Measurements from ENCODE around the gene TUBA8. TPM values are rescaled to one million over a fixed set of nuclear protein-coding genes. Genes with fewer than 3 reads are reported as not detected.
A peak's percentile ranks its signal among the peaks of the same experiment; 100 is the strongest.

The TUBA8 gene
- total RNA-seq, 1 experiment from 2014 or later, result 0.72 TPM

DNA sequence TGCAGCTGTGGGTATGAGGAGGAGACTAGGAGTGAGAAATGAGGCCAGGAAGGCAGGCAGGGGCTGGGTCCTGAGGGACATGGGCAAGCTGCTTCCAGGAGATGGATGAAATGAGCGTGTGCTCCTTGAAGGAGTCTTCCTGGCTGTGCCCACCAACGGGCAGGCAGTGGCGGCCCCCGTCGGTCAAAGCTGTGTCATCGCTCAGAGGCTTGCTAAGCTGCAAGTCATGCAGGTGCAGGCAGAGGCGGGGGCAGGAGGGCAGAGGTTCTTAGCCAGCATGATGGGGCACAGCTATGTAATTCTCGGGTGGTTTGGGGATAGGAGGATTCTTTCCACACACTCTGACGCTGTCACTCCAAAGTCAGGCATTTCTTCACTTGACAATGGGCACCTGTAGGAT is 45.4 kb upstream of the TUBA8 start:
- ChIA-PET POLR2A (no interaction called here), CTCF (interaction anchor here (0.7 to 1.9 kb wide), 12 partner anchors 11 to 322 kb away, joined by 3 to 15 read pairs (median 3); partner anchors contain the start of gene PEX26)
- peaks cover 3% of the 10 kb centered on the region for H3K27me3 Mint-ChIP-seq (ENCODE audit: low read depth)
- H3K27ac Mint-ChIP-seq, result no peak overlapping the region
- DNase-seq (ENCODE audit: low spot score) (peak; percentile 55), ATAC-seq (peak; percentile 71)
- TF ChIP-seq, protein P1, sequence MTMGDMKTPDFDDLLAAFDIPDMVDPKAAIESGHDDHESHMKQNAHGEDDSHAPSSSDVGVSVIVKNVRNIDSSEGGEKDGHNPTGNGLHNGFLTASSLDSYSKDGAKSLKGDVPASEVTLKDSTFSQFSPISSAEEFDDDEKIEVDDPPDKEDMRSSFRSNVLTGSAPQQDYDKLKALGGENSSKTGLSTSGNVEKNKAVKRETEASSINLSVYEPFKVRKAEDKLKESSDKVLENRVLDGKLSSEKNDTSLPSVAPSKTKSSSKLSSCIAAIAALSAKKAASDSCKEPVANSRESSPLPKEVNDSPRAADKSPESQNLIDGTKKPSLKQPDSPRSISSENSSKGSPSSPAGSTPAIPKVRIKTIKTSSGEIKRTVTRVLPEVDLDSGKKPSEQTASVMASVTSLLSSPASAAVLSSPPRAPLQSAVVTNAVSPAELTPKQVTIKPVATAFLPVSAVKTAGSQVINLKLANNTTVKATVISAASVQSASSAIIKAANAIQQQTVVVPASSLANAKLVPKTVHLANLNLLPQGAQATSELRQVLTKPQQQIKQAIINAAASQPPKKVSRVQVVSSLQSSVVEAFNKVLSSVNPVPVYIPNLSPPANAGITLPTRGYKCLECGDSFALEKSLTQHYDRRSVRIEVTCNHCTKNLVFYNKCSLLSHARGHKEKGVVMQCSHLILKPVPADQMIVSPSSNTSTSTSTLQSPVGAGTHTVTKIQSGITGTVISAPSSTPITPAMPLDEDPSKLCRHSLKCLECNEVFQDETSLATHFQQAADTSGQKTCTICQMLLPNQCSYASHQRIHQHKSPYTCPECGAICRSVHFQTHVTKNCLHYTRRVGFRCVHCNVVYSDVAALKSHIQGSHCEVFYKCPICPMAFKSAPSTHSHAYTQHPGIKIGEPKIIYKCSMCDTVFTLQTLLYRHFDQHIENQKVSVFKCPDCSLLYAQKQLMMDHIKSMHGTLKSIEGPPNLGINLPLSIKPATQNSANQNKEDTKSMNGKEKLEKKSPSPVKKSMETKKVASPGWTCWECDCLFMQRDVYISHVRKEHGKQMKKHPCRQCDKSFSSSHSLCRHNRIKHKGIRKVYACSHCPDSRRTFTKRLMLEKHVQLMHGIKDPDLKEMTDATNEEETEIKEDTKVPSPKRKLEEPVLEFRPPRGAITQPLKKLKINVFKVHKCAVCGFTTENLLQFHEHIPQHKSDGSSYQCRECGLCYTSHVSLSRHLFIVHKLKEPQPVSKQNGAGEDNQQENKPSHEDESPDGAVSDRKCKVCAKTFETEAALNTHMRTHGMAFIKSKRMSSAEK (CRISPR knock-in tag; IDR thresholded peaks at IDR 0.05; ENCODE audit: borderline replicate concordance), result no peak
- no peak for TF ChIP-seq ZNF396 (CRISPR knock-in tag; IDR thresholded peaks at IDR 0.05; ENCODE audit: borderline replicate concordance)
- TF ChIP-seq, protein P2, sequence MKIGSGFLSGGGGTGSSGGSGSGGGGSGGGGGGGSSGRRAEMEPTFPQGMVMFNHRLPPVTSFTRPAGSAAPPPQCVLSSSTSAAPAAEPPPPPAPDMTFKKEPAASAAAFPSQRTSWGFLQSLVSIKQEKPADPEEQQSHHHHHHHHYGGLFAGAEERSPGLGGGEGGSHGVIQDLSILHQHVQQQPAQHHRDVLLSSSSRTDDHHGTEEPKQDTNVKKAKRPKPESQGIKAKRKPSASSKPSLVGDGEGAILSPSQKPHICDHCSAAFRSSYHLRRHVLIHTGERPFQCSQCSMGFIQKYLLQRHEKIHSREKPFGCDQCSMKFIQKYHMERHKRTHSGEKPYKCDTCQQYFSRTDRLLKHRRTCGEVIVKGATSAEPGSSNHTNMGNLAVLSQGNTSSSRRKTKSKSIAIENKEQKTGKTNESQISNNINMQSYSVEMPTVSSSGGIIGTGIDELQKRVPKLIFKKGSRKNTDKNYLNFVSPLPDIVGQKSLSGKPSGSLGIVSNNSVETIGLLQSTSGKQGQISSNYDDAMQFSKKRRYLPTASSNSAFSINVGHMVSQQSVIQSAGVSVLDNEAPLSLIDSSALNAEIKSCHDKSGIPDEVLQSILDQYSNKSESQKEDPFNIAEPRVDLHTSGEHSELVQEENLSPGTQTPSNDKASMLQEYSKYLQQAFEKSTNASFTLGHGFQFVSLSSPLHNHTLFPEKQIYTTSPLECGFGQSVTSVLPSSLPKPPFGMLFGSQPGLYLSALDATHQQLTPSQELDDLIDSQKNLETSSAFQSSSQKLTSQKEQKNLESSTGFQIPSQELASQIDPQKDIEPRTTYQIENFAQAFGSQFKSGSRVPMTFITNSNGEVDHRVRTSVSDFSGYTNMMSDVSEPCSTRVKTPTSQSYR (CRISPR knock-in tag; IDR thresholded peaks at IDR 0.05), result no peak
- TF ChIP-seq, protein P3, sequence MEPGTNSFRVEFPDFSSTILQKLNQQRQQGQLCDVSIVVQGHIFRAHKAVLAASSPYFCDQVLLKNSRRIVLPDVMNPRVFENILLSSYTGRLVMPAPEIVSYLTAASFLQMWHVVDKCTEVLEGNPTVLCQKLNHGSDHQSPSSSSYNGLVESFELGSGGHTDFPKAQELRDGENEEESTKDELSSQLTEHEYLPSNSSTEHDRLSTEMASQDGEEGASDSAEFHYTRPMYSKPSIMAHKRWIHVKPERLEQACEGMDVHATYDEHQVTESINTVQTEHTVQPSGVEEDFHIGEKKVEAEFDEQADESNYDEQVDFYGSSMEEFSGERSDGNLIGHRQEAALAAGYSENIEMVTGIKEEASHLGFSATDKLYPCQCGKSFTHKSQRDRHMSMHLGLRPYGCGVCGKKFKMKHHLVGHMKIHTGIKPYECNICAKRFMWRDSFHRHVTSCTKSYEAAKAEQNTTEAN (CRISPR knock-in tag; IDR thresholded peaks at IDR 0.05), result no peak
- no peak for TF ChIP-seq ZNF423 (CRISPR knock-in tag; IDR thresholded peaks at IDR 0.05)
- no peaks in the 10 kb centered on the region for H3K36me3 Mint-ChIP-seq
- H3K9me3 Mint-ChIP-seq, result no peaks in the 10 kb centered on the region
- no peaks in the 10 kb centered on the region for H3K4me1 Mint-ChIP-seq
- H3K4me3 Mint-ChIP-seq, result no peak overlapping the region

DNA sequence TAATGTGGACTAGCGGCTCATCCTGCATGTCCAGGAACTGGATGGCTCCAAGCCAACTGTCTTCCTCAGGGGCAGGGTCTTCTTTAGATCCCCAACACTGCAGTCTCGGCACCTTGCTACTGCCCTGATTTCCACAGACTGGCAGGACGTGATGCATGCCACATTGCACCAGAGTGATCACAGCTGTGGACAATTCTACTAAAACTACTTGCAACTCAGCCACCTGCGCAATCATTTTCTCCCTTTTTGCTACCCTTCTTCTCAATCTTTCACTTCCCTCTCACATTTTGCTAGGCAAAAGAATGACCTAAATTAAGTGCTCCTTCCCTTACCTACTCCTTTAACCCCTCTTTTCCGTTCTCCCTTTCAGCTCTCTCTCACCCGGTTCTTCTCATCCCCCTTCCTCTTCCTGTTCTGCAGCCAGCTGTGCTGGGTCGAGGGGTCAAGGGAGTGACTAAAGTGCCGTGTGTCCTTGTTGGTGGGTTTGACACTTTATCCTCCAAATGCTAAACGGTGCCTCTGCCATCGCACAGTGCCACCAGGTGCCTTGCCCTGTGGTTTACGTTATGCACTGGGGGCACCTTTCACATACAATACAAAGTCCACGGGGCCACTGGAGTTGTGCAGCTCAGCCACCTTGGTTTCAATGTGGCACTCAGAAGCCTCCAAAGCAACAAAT is 44.3 kb upstream of the TUBA8 start:
- no peaks in the 10 kb centered on the region for H3K36me3 Mint-ChIP-seq
- no peaks in the 10 kb centered on the region for H3K4me1 Mint-ChIP-seq
- no peak overlapping the region for H3K4me3 Mint-ChIP-seq
- no peak overlapping the region; the same call in 1 of the 2 replicates for H3K27ac Mint-ChIP-seq
- POLR2A ChIA-PET, result no interaction called here
- no peak for DNase-seq (ENCODE audit: low spot score)
- TF ChIP-seq, protein P4, sequence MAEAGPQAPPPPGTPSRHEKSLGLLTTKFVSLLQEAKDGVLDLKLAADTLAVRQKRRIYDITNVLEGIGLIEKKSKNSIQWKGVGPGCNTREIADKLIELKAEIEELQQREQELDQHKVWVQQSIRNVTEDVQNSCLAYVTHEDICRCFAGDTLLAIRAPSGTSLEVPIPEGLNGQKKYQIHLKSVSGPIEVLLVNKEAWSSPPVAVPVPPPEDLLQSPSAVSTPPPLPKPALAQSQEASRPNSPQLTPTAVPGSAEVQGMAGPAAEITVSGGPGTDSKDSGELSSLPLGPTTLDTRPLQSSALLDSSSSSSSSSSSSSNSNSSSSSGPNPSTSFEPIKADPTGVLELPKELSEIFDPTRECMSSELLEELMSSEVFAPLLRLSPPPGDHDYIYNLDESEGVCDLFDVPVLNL (CRISPR knock-in tag; IDR thresholded peaks at IDR 0.05; ENCODE audit: borderline replicate concordance, low read depth), result no peak
- H3K27me3 Mint-ChIP-seq (ENCODE audit: low read depth), result peaks cover 3% of the 10 kb centered on the region
- no peaks in the 10 kb centered on the region for H3K9me3 Mint-ChIP-seq
- CTCF ChIA-PET, result interaction anchor here (0.6 to 1.9 kb wide), 3 partner anchors 10 to 95 kb away, joined by 3 to 15 read pairs (median 4); partner anchors contain the start of gene USP18
- no peak for ATAC-seq

DNA sequence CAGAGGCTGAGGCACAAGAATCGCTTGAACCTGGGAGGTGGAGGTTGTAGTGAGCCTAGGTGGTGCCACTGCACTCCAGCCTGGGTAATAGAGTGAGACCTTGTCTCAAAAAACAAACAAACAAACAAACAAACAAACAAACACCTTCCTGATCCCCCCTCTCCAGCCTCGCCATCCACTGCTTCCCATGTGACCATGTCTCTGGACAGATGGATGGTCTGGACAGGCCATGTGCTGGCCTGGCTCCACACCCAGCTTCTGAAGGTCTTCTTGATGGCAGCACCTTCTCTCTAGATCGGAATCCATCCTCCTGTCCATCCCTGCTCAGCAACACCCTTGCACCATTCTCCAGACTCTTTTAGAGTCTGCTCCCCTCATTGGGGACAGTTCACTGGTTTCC is 43.5 kb upstream of the TUBA8 start:
- Mint-ChIP-seq H3K36me3 (no peaks in the 10 kb centered on the region), H3K4me1 (no peaks in the 10 kb centered on the region), H3K4me3 (no peak overlapping the region), H3K27me3 (ENCODE audit: low read depth) (peaks cover 3% of the 10 kb centered on the region), H3K9me3 (no peaks in the 10 kb centered on the region), H3K27ac (no peak overlapping the region)
- no peak for ATAC-seq
- ChIA-PET CTCF (no interaction called here), POLR2A (no interaction called here)
- DNase-seq (ENCODE audit: low spot score), result no peak
- TF ChIP-seq RORB (CRISPR knock-in tag; IDR thresholded peaks at IDR 0.05) (no peak), ZBTB21 (CRISPR knock-in tag; IDR thresholded peaks at IDR 0.05; ENCODE audit: borderline replicate concordance) (no peak), ATF1 (CRISPR knock-in tag; IDR thresholded peaks at IDR 0.05) (no peak), CREB1 (CRISPR knock-in tag; IDR thresholded peaks at IDR 0.05) (no peak)
- TF ChIP-seq, protein P5, sequence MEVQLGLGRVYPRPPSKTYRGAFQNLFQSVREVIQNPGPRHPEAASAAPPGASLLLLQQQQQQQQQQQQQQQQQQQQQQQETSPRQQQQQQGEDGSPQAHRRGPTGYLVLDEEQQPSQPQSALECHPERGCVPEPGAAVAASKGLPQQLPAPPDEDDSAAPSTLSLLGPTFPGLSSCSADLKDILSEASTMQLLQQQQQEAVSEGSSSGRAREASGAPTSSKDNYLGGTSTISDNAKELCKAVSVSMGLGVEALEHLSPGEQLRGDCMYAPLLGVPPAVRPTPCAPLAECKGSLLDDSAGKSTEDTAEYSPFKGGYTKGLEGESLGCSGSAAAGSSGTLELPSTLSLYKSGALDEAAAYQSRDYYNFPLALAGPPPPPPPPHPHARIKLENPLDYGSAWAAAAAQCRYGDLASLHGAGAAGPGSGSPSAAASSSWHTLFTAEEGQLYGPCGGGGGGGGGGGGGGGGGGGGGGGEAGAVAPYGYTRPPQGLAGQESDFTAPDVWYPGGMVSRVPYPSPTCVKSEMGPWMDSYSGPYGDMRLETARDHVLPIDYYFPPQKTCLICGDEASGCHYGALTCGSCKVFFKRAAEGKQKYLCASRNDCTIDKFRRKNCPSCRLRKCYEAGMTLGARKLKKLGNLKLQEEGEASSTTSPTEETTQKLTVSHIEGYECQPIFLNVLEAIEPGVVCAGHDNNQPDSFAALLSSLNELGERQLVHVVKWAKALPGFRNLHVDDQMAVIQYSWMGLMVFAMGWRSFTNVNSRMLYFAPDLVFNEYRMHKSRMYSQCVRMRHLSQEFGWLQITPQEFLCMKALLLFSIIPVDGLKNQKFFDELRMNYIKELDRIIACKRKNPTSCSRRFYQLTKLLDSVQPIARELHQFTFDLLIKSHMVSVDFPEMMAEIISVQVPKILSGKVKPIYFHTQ (CRISPR knock-in tag; IDR thresholded peaks at IDR 0.05), result no peak
- TF ChIP-seq, protein P6, sequence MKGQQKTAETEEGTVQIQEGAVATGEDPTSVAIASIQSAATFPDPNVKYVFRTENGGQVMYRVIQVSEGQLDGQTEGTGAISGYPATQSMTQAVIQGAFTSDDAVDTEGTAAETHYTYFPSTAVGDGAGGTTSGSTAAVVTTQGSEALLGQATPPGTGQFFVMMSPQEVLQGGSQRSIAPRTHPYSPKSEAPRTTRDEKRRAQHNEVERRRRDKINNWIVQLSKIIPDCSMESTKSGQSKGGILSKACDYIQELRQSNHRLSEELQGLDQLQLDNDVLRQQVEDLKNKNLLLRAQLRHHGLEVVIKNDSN (CRISPR knock-in tag; IDR thresholded peaks at IDR 0.05), result no peak
- TF ChIP-seq, protein P7, sequence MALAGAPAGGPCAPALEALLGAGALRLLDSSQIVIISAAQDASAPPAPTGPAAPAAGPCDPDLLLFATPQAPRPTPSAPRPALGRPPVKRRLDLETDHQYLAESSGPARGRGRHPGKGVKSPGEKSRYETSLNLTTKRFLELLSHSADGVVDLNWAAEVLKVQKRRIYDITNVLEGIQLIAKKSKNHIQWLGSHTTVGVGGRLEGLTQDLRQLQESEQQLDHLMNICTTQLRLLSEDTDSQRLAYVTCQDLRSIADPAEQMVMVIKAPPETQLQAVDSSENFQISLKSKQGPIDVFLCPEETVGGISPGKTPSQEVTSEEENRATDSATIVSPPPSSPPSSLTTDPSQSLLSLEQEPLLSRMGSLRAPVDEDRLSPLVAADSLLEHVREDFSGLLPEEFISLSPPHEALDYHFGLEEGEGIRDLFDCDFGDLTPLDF (CRISPR knock-in tag; IDR thresholded peaks at IDR 0.05), result no peak
